ELR (cell line): ENCODE results near the gene CASZ1.

Source experiments
- DNase-seq: peaks from one replicate; pipeline ENCODE4 v3.0.0-alpha.2; 2015; ENCODE audit warnings: low read depth

Gene CASZ1, protein sequence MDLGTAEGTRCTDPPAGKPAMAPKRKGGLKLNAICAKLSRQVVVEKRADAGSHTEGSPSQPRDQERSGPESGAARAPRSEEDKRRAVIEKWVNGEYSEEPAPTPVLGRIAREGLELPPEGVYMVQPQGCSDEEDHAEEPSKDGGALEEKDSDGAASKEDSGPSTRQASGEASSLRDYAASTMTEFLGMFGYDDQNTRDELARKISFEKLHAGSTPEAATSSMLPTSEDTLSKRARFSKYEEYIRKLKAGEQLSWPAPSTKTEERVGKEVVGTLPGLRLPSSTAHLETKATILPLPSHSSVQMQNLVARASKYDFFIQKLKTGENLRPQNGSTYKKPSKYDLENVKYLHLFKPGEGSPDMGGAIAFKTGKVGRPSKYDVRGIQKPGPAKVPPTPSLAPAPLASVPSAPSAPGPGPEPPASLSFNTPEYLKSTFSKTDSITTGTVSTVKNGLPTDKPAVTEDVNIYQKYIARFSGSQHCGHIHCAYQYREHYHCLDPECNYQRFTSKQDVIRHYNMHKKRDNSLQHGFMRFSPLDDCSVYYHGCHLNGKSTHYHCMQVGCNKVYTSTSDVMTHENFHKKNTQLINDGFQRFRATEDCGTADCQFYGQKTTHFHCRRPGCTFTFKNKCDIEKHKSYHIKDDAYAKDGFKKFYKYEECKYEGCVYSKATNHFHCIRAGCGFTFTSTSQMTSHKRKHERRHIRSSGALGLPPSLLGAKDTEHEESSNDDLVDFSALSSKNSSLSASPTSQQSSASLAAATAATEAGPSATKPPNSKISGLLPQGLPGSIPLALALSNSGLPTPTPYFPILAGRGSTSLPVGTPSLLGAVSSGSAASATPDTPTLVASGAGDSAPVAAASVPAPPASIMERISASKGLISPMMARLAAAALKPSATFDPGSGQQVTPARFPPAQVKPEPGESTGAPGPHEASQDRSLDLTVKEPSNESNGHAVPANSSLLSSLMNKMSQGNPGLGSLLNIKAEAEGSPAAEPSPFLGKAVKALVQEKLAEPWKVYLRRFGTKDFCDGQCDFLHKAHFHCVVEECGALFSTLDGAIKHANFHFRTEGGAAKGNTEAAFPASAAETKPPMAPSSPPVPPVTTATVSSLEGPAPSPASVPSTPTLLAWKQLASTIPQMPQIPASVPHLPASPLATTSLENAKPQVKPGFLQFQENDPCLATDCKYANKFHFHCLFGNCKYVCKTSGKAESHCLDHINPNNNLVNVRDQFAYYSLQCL (N-terminal part only)

DNA sequence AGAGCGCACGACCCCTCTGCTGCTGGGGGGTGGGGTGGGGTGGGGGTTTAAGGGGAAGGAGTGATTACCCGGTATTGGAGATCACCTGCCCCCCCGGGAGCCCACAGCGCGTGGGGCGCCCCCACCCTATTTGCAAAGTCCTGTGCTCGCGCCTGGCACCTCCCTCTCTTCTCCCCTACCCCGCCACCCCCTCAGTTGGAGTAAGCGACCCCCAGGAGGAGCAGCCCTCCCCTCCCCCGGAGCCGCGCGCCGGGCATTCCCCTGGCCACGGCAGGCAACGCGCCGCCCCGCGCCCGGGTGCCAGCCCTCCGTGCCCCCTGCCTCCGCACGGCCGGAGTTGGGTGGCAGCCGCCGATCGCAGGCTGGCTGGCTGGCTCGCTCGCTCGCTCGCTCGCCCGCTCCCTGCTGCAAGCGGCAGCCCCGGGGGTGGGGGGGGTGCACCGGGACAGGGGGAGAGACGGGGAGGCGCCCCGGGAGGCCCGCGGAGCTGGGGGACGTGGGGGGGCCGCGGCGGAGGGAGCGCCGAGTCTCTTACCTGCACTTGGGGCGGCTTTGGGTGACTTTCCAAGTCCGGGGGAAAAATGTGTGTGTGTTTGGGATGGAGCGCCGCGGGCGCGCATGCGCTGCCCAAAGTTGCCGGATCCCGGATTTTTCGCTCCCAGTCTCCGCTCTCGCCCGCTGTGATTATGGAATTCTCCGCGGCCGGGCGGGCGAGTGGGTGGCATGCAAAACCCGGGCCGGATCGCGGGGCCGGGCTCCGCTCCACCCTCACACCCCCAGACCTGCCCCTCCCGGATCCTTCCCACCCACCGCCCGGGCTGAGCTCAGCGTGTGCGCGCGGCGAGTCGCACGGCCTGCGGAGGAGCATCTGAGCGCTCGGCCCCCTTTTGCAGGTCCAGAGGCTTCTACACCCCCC, at the start of gene CASZ1:
Gene CASZ1 (minus strand): TSS at position 618 of the 916 bp plus-strand sequence. CDS start 102,757 bp downstream, outside the sequence.
- DNase-seq: peak; percentile 86

DNA sequence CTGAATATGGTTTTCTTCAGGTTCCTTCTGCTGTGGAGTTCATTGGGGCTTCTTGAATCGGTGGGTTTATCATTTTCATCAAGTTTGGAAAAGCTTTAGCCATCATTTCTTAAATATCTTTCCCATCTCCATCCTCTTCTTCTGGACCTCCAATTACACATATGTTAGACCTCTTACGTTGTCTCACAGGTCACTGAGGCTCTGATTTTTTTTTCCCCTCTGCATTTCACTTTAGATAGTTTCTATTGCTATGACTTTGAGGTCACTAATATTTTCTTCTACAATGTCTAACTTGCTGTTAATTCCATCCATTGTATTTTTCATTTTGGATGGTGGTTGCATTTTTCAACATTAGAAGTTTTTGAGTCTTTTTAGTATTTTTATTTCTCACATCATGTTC, 47.3 kb upstream of the CASZ1 start:
- no peak for DNase-seq

DNA sequence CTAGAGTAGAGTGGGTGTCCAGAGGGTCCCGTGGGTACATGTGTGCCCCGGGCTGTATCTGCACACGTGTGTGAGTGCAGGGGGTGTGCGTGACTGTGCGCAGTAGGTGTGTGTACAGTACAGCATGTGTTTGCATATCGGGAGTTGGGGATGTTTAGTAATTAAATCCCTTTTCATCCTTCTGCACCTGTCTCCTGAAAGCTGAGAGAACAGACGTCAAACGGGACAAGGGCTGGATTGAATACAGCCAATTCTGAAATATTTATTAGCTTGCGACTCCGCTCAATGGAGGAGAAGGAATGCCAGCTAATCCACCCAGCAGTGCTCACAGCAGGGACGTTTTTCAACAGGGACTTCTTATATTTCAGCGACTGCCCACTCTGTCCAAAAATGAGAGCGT, 44.7 kb upstream of the CASZ1 start:
- DNase-seq: no peak

DNA sequence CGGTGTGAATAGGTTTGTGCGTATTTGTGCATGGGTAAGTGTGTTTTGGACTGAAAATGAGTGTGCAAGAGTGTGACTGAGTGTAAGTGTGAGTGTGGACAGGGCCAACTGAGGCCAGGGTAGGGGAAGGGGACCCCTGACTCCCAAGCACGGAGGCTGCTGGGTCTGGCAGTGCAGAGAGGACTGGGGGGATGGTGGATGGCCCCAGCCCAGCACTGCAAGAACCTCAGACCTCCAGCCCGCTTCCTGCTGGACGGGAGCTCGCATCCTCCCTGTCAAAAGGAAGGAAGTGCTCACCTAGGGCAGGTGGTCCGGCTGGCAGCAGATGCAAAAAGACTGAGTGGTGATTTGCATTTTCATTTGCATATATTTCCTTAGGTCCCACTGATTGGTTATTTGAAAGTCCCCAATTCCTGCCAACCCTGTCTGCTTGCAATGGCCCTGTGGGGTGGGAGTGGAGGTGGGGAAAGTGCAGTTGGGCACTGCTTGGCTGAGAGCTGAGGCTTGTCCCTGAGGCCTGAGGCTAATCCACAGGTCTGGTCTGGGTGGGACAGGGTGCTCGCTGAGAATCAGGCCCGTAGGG, 42.8 kb upstream of the CASZ1 start:
- DNase-seq: no peak

DNA sequence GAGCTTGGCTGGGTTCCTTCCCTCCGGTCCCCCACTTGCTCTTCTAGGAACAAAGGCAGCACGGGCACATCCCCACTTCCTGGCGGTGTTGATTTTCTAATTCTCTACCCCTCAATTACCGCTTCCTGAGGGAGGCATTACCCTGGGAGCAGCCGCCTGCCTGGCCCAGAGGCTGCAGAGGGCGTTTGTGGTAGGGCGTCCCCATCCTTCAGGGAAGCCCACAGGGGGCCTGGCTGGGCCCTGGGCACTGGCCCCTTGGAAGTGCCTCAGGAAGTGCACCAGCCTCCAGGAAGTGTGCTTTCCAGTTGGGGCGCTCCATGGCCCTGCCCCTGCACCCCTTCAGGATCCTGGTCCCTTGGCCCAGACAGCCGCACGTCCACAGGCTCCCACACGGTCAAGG, 42.1 kb upstream of the CASZ1 start:
- no peak for DNase-seq

DNA sequence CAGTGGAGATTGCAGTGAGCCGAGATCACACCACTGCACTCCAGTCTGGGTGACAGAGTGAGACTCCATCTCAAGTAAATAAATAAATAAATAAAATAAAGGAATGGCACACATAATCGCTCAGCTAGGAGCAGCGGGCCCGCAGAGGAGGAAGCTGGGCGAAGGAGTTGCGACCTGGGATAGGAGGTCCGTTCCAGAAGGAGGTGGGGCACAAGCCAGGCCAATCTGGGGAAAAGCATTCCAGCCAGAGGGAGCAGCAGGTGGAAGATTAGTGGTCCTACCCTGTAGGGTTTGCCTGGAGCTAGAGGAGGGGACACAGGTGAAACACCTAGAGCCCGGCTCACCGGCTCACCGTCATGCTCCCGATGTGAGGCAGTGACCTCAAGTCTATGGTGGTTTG, 40.3 kb upstream of the CASZ1 start:
- no peak for DNase-seq

DNA sequence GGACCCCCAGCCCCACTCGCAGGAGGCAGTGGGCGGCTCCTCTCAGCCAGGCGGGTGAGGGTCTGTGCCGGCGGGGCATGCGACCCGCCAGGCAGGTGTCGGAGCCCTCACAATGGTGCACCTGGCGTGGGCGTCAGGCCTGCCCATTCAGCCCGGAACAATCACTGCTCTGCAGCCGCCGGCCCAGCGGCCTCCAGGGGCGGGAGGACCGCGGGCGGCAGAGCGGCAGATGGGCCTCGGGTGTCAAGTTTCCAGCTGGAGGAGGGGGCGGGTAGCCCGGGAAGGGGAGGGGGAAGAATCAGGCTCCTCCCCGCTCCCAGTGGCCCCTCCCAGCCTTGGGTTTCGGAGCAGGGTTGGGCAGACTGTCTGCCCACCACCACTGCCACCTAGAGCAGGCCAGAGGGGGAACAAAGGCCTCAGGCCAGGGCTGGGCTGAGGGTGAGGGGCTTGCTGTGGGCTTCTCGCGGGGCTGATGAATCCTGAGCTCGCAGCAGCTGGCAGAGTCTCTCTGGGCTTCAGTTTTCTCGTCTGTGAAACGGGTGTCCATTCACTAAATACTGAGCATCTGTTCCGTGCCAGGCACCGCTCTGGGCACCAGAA, 39.5 kb upstream of the CASZ1 start:
- peak; percentile 29 for DNase-seq

DNA sequence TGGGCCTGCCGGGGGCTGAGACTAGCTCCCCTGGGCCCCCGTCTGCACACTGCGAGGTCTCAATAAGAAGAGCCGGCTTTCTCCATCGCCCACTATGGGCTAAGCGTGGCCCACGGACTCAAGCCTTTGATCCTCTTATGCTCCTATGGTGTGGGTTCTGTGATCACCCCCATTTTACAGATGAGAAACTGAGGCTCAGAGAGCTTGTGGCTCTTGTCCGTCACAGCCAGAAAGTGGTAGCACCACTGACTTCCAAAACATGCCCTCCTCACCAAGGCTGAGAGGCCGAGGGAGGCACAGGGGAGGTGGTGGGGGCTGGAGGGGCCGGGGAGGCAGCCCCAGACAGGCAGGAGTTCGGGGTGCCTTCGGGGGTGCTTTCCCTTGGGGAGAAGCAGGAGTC, 39.0 kb upstream of the CASZ1 start:
- no peak for DNase-seq

DNA sequence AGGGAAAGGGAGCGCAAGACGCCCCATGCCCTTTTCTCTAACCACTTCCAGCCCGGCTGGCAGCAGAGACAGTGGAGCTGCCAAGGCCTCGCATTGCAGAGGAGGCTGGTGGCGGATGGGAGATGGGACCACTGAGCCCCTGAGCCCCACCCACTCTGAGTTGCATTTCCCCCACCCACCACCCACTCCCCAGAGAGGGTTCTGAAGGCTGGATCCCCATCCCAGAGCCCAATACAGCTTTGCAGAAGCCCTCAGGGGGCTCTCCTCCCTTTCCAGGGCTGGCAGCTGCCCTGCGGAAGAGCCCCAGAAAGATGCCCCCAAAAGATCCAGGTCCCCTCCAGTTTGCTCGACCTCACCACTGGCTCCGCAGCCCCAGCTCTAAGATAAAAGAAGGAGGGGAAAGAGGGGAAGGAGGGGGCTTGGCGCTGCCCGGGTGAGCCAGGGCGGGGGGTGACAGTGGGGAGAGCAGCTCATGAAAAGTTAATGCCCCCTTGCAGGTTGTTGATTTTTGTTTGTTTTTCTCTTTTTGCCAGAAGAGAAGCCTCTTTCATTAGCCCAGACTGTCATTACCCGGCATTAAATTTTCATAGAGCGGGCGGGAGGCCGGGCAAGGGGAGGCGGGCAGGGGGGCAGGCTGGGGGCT, 38.4 kb upstream of the CASZ1 start:
- no peak for DNase-seq

DNA sequence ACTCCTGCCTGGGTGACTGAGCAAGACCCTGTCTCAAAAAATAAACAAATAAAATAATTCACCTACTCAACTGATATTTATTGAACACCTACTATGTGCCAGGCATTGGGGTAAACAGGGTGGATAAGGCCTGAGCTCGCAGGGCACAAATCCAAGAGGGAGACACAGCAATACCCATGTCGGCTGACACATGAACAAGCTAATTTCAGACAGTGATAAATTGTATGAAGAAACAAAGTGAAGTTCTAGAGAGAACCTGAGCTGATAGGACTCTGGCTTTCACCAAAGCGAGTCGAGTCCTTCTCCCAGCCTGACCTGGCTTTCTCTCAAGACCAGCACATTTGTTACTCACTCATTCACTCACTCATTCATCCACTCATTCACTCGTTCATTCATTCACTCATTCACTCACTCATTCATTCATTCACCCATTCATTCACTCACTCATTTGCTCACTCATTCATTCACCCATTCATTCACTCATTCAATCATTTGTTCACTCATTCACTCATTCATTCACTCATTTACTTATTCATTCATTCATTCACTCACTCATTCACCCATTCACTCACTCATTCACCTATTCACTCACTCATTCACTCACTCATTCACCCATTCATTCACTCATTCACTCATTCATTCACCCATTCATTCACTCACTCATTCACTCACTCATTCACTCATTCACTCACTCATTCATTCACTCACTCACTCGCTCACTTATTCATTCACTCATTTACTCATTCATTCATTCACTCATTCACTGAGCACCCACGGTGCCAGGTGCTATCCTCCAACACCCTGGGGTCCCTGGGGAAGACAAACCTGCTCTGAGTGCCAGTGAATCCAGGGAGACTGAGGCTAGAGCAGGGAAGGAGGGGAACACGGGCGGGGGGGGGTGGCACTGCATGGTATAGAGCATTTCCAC, 37.4 kb upstream of the CASZ1 start:
- DNase-seq: no peak

DNA sequence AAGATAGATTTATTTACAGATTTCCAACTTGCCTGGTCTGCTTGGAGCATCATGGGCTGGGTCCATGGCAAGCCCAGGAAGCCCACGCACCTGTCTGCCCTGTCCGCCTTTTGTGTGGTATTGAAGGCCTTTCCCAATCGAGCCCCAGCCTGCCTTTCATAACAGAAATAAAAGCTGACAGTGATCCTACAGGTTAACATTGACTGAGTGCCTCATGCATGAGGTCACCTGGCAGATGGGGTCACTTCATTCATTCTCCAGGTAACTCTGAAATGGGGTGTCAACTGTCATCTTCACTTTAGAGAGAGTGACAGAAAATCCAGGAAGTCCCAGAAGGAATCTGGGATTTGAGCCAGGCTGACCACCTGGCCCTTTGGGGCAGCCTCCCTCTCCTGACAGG, 36.3 kb upstream of the CASZ1 start:
- DNase-seq: no peak

DNA sequence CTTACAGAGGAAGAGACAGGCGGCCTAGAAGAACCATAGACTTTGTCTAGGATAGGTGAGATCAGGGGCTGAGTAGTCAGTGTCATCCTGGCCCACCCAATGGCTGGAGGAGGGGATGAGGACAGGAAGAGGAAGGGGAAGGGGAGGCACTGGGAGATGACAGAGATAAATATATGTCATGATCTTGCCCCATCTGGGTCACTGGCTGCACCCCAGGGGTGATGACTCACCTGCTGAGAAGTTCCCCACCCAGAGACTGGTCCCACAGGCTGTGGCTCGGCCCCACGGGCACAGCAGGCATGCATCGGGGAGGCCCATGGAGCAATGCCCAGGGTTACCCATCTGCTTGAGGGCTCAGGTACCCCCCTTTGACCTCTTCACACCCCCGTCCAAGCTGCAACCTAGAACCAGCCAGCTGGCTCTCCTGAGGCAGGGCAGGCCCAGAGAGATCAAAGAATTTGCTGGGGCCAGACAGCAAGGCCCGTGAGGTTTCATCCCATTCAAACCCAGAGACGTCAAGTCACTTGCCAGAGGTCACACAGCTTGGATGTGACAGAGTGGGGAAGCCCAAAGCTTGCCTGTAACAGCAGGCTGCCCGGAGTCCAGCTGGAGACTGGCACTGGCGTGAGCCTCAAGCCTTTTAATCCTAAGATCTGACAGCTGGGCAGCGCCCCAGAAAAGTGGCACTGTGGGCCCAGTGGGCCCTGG, 34.7 kb upstream of the CASZ1 start:
- DNase-seq: peak; percentile 51

DNA sequence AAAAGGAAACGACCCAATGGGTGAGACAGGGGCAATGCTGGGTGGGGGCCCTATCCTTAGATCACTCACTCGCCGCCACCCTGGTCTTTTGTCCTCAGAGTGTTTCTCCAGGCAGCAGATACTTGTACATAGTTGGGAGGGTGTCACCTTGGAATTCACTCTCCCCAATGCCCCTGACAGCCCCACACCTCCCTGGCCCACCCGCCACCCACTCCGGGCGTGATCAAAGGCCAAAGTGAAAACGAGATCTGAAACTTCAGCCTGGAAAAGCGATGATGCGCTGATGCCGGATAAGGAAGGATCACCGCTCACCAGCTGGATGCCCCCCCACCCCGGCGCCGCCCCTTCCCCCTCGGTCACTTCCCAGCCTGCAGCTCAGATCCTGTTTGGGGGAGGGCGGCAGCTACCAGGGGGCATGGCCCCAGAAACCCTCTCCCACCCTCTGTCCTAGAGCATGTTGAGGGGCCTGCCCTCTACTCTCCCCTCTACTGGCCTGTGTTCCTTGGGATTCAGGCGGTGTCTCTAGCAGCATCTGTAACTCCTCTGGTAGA, 33.6 kb upstream of the CASZ1 start:
- no peak for DNase-seq

DNA sequence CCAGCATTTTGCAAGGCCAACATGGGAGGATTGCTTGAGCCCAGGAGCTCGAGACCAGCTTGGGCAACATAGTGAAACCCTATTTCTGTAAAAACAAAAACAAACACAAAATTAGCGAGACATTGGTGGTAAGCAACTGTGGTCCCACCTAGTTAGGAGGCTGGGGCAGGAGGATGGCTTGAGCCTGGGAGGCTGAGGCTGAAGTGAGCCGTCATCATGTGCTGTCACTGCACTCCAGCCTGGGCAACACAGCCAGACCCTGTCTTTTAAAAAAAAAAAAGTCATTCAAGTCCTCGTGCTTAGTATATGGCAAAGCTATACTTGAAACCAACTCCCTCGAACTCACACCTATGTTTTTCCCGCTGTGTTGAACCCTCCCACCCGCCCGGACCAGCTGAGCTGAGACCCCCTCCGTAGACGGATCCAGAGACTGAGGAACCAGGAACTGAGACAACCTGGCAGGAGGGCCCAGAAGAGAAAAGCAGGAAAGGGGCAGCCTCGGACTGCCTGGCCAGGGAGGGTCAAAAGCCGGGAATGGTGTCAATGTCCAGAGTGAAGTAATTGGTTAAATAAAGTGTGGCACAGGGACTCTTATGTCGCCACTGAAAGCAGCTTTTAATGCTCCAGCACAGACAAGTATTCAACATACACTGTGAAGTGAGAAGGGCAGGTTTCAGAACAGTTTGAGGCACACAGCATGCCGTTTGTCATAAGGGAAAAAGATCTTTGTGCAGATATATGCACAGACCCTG, 32.8 kb upstream of the CASZ1 start:
- DNase-seq: no peak

DNA sequence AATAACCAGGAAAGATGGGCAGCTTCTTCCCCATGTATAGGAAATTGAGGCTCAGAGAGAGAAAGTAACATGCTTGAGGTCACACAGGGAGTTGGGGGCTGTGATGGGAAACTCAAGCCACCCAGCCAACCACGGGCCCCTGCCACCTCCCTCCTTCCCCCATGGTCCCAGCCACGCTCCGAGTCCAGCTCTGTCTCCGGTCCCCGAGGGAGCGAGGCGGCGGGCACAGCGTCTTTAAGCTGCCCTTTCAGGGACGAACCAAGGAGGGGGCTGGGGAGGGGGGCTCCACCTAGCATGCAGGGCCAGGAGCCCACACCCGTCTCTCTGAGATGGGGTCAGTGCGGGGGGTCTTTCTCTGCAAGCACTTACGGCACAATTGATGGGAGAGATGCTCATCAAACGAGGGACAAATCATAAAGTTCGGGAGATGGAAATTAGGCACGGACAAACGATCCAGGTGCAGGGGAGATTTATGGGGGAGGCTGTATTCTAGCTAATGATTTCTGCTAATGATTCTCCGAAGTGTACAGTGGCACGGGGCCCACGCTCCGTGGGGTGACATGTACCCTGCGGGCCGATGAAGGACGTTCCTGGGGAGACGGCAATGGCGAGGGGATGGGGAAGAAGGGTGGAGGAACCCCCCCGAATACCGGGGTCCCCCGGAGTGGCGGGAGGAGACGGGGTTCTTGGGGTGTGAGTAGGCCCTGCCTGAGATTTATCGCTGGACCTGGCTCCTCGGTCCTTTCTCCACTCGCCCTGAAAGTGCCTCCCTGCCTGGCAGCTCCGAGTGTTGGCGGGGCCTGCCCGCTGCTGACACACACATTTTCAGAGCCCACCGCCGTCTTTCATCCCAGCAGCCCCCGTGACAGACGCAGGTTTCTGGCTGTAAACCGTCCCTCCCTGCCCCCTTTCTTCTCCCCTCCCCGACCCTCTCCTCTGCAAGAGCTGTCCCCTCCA, 31.2 kb upstream of the CASZ1 start:
- DNase-seq: no peak

DNA sequence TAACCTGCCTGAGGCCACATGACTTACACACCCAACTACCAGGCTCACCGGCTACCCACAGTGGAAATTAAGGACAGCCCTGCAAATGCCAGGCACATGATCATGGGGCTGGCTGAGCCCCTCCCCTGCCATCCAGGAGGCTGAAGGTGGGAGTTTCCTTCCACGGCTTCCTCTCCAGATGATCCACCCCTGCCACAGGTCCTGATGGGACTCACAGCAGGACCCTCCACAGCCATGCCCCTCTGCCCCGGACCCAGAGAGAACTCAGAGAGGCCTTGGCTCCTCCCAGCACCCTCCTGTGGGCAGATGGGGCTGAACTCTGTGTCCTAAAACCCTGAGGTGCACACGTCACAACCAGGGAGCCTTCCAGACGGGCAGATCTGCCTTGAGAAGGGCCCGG, 29.1 kb upstream of the CASZ1 start:
- no peak for DNase-seq
